HUES6 (cell line): ENCODE results near the gene FPGS.
A peak's percentile ranks its signal among the peaks of the same experiment; 100 is the strongest.
"Not testable (repeated sequence)": the region's sequence is repeated elsewhere in the genome, so short reads cannot be mapped to it uniquely, and the experiment has no call there.

Experiments
- H3K27ac ChIP-seq: 2 replicates; pipeline ENCODE4 v1.7.0; 2013; ENCODE audit warnings: low read depth, mild to moderate bottlenecking, low read length, inconsistent platforms
- H3K27me3 ChIP-seq: 2 replicates; pipeline ENCODE4 v1.6.1; 2013; ENCODE audit warnings: low read length; ENCODE audit not compliant: control insufficient read depth, insufficient read depth
- H3K36me3 ChIP-seq: 2 replicates; pipeline ENCODE4 v1.6.1; 2013; ENCODE audit warnings: low read length; ENCODE audit not compliant: control insufficient read depth, insufficient read depth
- H3K4me1 ChIP-seq: 2 replicates; pipeline ENCODE4 v1.6.1; 2013; ENCODE audit warnings: low read length; ENCODE audit not compliant: control insufficient read depth, insufficient read depth
- H3K4me3 ChIP-seq: 2 replicates; pipeline ENCODE4 v1.5.1; 2013; ENCODE audit warnings: low read depth, low read length
- H3K9ac ChIP-seq: one replicate; pipeline ENCODE4 v1.6.1; 2013; ENCODE audit warnings: mild to moderate bottlenecking, low read length
- H3K9me3 ChIP-seq: 2 replicates; pipeline ENCODE4 v1.6.1; 2013; ENCODE audit warnings: low read depth, low read length; ENCODE audit not compliant: control insufficient read depth, insufficient read depth

Gene FPGS

GRCh38 chr9:127835991-127836516 lies 33.4 kb downstream of the FPGS start:
- Histone ChIP-seq H3K27ac (no peak overlapping the region), H3K4me1 (peaks cover 15% of the 10 kb centered on the region; the same call in 1 of the 2 replicates), H3K4me3 (no peak overlapping the region), H3K27me3 (no peaks in the 10 kb centered on the region), H3K9me3 (no peaks in the 10 kb centered on the region), H3K9ac (no peak overlapping the region), H3K36me3 (no peaks in the 10 kb centered on the region)

DNA sequence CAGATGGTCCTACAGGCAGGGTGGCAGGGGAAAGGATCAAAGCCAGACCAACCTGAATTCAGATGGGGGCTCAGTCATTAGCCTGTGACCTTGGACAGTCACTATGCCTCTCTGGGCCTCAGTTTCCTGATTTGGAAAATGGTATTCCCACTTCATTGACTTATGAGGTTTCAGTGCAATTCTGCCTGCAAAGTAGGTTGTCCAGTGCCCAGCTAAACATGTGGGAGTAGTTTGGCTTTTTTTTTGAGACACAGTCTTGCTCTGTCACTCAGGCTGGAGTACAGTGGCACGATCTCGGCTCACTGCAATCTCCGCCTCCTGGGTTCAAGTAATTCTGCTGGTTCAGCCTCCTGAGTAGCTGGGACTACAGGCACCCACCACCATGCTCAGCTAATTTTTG lies 33.9 kb downstream of the FPGS start:
- not testable (repeated sequence) for H3K27ac ChIP-seq, H3K27me3 ChIP-seq, H3K36me3 ChIP-seq, H3K4me3 ChIP-seq, H3K9ac ChIP-seq, H3K9me3 ChIP-seq
- H3K4me1 ChIP-seq = peaks cover 15% of the 10 kb centered on the region; the same call in 1 of the 2 replicates

DNA sequence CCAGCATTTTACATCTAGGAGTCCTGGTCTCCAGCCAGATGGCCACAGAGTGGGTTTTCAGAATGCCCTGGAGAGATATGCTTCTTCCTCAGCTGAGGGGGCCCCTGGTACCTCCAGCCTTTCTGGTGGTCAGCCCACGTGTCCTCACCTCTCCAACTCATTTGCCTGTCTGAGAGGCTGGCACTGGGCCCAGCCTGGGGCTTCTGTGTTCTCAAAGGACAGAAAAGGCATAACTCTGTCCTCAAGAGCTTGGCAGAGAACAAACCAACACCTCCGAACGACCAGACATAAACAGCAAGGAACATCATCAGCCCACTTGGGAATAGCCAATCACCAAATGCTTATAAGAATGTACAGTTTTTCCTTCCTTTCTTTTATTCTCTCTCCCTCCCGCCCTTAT lies 34.7 kb downstream of the FPGS start:
- H3K9me3 ChIP-seq = no peaks in the 10 kb centered on the region
- no peak overlapping the region for H3K4me3 ChIP-seq
- H3K27me3 ChIP-seq = no peaks in the 10 kb centered on the region
- H3K9ac ChIP-seq = no peak overlapping the region
- H3K27ac ChIP-seq = no peak overlapping the region
- no peaks in the 10 kb centered on the region for H3K36me3 ChIP-seq
- peaks cover 15% of the 10 kb centered on the region; the same call in 1 of the 2 replicates for H3K4me1 ChIP-seq

- Histone ChIP-seq H3K9ac (no peak overlapping the region), H3K9me3 (no peaks in the 10 kb centered on the region), H3K27ac (no peak overlapping the region), H3K27me3 (no peaks in the 10 kb centered on the region), H3K36me3 (no peaks in the 10 kb centered on the region), H3K4me1 (peaks cover 15% of the 10 kb centered on the region; the same call in 1 of the 2 replicates), H3K4me3 (no peak overlapping the region)
Observed at GRCh38 chr9:127838375-127839078, 35.8 kb downstream of the FPGS start.

DNA sequence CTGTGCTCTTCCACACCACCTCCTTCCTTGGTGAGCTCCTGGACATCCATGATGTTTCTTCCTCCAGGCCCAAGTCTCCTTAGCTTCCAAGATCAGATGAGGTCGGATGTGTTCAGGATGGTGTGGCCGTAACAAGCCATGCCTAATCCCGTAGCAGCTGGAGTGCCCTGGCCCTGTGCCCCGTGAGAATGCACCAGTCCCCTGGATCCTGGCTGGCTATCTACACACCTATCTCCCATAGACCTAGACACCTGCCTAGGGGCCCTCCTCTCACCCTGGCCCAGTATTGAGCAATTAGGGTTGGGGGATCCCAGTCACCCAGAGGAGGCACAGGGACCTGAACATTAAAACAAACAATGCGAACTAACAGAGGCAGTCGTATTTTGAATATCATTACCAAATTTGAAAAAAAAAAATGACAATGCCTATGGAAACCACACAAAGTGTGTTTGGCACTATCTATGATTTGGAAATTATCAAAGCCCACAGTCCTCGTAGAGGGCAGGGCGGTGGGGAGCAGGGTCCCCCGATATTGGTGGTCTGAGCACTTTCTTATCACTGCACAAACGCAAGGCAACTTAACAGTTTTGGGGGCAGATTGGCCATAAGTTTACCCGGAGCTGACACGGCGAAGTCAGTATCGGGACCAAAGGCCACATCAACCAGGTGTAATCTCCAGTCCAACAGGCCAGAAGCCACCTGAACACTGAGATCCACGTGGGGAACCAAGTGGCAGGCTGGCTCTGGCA lies 38.6 kb downstream of the FPGS start:
- peaks cover 22% of the 10 kb centered on the region; the same call in 1 of the 2 replicates for H3K4me1 ChIP-seq
- no peaks in the 10 kb centered on the region for H3K9me3 ChIP-seq
- no peaks in the 10 kb centered on the region for H3K36me3 ChIP-seq
- no peaks in the 10 kb centered on the region for H3K27me3 ChIP-seq
- no peak overlapping the region for H3K27ac ChIP-seq
- no peak overlapping the region for H3K9ac ChIP-seq
- H3K4me3 ChIP-seq = no peak overlapping the region

DNA sequence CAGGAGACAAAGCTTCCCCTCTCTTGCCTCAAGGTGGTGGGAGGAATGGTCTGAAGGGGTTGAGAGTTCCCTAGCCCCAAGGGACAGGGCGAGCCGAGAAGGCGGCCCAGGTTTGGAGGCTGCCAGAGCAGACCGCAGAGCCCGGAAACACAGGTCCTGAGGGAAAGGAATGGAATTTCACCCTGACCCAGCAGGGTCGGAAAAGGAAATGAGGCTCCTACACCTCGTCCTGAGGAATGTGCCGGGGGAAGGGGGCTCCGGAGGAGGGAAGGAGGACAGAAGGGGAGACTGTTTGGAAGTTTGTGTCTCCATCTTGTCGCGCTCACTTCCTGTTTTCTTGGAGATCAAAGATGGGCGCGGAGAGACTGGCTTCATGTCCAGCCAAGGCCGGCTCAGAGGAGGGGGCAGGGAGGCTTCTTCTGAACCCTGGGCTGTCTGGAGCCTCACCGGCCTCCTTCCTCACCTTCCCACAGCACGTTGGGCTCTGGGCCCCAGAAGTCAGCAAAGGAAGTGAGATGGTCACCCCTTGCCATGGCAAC lies 42.2 kb downstream of the FPGS start:
- peak overlapping the region; percentile 13; the same call in 1 of the 2 replicates for H3K27ac ChIP-seq
- H3K36me3 ChIP-seq = no peaks in the 10 kb centered on the region
- peak overlapping the region; percentile 45 for H3K9ac ChIP-seq

GRCh38 chr9:127845619-127846018 lies 42.9 kb downstream of the FPGS start:
- Histone ChIP-seq H3K4me1 (peaks cover 13% of the 10 kb centered on the region; the same call in 1 of the 2 replicates), H3K9me3 (peaks cover 17% of the 10 kb centered on the region), H3K27ac (peak overlapping the region; percentile 13; the same call in 1 of the 2 replicates)
- not testable (repeated sequence) for H3K9ac ChIP-seq, H3K27me3 ChIP-seq, H3K4me3 ChIP-seq, H3K36me3 ChIP-seq

More for the DNA sequence above, 42.2 kb downstream of the FPGS start:
- H3K4me3 ChIP-seq = peak overlapping the region; percentile 24; the same call in 1 of the 2 replicates
- peaks cover 15% of the 10 kb centered on the region for H3K9me3 ChIP-seq
- no peaks in the 10 kb centered on the region for H3K27me3 ChIP-seq
- peaks cover 13% of the 10 kb centered on the region; the same call in 1 of the 2 replicates for H3K4me1 ChIP-seq

GRCh38 chr9:127846443-127847177 lies 43.9 kb downstream of the FPGS start:
- Histone ChIP-seq H3K36me3 (no peaks in the 10 kb centered on the region), H3K27ac (no peak overlapping the region), H3K4me1 (peaks cover 13% of the 10 kb centered on the region; the same call in 1 of the 2 replicates), H3K4me3 (no peak overlapping the region), H3K9ac (no peak overlapping the region), H3K9me3 (peaks cover 17% of the 10 kb centered on the region), H3K27me3 (no peaks in the 10 kb centered on the region)

- Histone ChIP-seq H3K9ac (no peak overlapping the region), H3K9me3 (peaks cover 17% of the 10 kb centered on the region), H3K4me1 (peaks cover 13% of the 10 kb centered on the region; the same call in 1 of the 2 replicates), H3K36me3 (no peaks in the 10 kb centered on the region), H3K4me3 (no peak overlapping the region), H3K27ac (no peak overlapping the region), H3K27me3 (no peaks in the 10 kb centered on the region)
Observed at GRCh38 chr9:127847178-127847510, 44.5 kb downstream of the FPGS start.

- H3K9ac ChIP-seq = no peak overlapping the region
- no peak overlapping the region for H3K27ac ChIP-seq
- H3K4me3 ChIP-seq = no peak overlapping the region
- no peaks in the 10 kb centered on the region for H3K27me3 ChIP-seq
- peaks cover 17% of the 10 kb centered on the region for H3K9me3 ChIP-seq
- H3K36me3 ChIP-seq = no peaks in the 10 kb centered on the region
- peaks cover 13% of the 10 kb centered on the region; the same call in 1 of the 2 replicates for H3K4me1 ChIP-seq
Observed at GRCh38 chr9:127847833-127848755, 45.4 kb downstream of the FPGS start.
